Stimulated activated memory B cell treated with anti-CD40 and anti-IgM and Interleukin-4, amounts not matched to agents 10 μg/mL and 1 μg/mL and 100 μg/mL, for 72 hours (primary cell): Measurements from ENCODE around the gene BFAR.

Experiments used
- ATAC-seq: fragments of 150-1000 bp; cut with Tn5 transposase; 2 replicates; pipeline ENCODE4 v1.10.0; 2021
- H3K27ac Mint-ChIP-seq: one replicate; pipeline ENCODE4 v1.8.0; 2022; ENCODE audit warnings: mild to moderate bottlenecking, mixed read lengths
- H3K27me3 Mint-ChIP-seq: one replicate; pipeline ENCODE4 v1.8.0; 2022; ENCODE audit warnings: mixed read lengths
- H3K36me3 Mint-ChIP-seq: one replicate; pipeline ENCODE4 v1.8.0; 2022; ENCODE audit warnings: mixed read lengths
- H3K4me1 Mint-ChIP-seq: one replicate; pipeline ENCODE4 v1.8.0; 2022; ENCODE audit warnings: mixed read lengths
- H3K4me3 Mint-ChIP-seq: one replicate; pipeline ENCODE4 v1.8.0; 2022; ENCODE audit warnings: mild to moderate bottlenecking, moderate library complexity, mixed read lengths
- H3K9me3 Mint-ChIP-seq: one replicate; pipeline ENCODE4 v1.8.0; 2022; ENCODE audit warnings: mixed read lengths

Gene BFAR, protein sequence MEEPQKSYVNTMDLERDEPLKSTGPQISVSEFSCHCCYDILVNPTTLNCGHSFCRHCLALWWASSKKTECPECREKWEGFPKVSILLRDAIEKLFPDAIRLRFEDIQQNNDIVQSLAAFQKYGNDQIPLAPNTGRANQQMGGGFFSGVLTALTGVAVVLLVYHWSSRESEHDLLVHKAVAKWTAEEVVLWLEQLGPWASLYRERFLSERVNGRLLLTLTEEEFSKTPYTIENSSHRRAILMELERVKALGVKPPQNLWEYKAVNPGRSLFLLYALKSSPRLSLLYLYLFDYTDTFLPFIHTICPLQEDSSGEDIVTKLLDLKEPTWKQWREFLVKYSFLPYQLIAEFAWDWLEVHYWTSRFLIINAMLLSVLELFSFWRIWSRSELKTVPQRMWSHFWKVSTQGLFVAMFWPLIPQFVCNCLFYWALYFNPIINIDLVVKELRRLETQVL

DNA sequence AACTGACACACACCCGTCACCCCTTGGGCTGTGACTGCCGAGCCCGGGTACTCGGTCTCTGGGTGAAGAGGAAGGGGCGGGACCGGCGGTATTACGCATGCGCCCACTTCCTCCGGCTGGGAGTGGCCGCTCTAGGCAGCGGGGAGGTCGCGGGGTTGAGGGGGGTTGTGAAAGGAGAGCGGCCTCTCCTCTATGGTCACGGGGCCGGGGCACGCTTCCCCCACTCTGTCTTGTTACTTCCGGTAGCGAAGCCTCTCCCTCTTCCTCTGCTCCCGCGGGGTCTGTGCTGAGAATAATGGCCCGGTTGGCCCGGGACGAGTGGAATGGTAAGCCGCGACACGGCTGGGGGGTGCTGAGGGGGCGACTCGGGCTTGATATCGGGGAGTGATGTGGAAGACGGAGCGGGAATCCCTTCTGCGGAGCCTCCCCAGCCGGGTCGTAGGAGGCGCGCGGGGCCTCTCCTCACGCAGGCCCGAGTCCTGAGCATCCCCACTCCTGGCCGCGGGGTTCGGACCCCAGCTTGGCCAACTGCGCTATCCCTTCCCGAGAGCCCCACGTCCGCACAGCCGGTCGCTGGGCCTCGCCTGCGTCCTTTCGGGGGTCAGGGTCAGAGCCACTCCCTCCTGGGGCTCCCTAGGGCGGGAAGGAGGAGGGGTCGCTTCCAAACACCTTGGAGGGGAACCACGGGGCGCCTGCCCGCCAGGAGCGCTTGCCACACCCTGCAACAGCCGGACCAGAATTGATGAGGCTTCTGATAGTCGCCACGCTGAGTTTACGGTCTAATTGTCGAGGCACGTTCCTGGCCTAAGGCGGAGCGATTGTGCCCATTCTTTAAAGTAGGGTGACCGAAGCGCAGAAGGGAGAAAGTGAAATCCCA, at the start of gene BFAR:
Gene BFAR (plus strand): TSS at position 259 of the 877 bp plus-strand sequence. CDS start 11,396 bp downstream, outside the sequence.
- peak; percentile 93 for ATAC-seq
- Mint-ChIP-seq H3K27me3 (no peaks in the 10 kb centered on the region), H3K4me1 (peaks cover 57% of the 10 kb centered on the region), H3K4me3 (peak within 1 kb of the TSS; percentile 98), H3K9me3 (peaks cover 3% of the 10 kb centered on the region), H3K27ac (peak within 1 kb of the TSS; percentile 89), H3K36me3 (peaks cover 5% of the 10 kb centered on the region)

DNA sequence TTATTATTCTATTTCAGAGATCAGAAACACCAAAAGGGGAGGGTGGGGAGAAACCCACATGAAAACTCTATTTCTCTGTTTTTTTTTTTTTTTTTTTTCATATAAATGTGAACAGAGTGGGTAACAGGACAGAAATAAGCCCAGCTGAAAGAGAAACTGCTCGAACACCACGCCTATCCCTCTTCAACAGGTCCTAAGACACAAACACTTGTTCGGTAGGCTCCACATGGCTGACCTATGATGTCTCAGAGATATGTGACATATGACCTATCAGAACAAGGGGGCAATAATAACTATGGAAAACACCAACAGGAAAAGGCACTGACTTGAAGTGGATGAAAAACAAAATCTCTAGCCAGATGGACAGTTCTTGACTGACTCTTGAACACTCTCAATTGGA, 47.5 kb upstream of the BFAR start:
- Mint-ChIP-seq H3K27ac (no peak overlapping the region), H3K9me3 (no peaks in the 10 kb centered on the region), H3K27me3 (no peaks in the 10 kb centered on the region), H3K36me3 (peaks cover 55% of the 10 kb centered on the region), H3K4me3 (no peak overlapping the region), H3K4me1 (peaks cover 10% of the 10 kb centered on the region)
- no peak for ATAC-seq

DNA sequence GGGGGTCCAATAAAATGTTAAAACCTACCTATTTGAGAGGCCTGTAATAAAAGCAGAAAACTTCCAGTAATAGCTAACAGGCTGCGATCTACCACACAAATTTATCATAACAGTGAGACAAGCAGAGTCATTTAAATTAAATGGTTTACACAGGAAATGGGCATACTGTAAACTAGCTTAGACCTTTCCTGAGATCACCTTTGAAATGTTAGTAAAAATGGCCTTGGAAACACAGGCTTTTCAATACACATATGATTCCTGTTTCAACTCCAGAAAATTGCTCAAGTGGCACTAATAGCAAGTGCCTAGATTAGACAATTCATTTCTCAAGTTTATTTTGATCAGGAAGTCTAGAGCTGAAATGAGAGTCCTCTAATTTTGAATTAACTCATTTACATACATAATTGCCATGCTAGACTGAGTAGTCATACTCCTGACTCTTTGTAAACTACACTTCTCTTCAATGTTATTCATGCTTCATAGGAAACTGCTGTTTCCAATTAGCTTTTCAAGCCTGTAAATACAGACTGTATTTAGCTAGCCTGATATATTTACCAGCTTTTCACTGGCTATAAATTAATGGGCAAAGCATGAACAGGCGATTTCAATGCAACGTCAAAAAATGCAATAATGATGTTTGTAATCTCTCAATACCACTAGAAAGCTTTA, 46.0 kb upstream of the BFAR start:
- no peak overlapping the region for H3K4me3 Mint-ChIP-seq
- H3K27me3 Mint-ChIP-seq = no peaks in the 10 kb centered on the region
- peaks cover 53% of the 10 kb centered on the region for H3K36me3 Mint-ChIP-seq
- no peaks in the 10 kb centered on the region for H3K9me3 Mint-ChIP-seq
- H3K27ac Mint-ChIP-seq = peak overlapping the region; percentile 17
- H3K4me1 Mint-ChIP-seq = peaks cover 10% of the 10 kb centered on the region
- ATAC-seq = no peak

DNA sequence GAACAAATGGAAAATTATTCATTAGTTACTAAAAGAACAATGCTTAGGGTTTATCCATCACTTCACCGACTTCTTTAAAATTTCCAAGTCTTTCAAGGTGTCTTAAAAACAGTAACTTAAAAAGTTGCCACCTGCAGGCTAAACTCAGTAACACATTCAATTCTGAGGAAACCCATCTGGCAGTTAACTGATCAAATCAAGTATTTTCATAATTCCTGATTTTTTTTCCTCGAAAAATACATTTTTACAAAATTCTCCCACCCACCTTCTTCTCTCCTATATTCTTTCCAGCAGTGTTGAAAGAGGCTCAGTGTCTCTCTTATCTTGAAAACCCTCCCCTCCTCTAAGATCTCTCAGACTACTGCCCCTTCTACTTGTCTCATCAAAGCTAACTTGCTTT, 32.6 kb upstream of the BFAR start:
- Mint-ChIP-seq H3K9me3 (no peaks in the 10 kb centered on the region), H3K27ac (no peak overlapping the region), H3K4me1 (peaks cover 25% of the 10 kb centered on the region), H3K4me3 (no peak overlapping the region), H3K36me3 (peaks cover 74% of the 10 kb centered on the region), H3K27me3 (no peaks in the 10 kb centered on the region)
- no peak for ATAC-seq

DNA sequence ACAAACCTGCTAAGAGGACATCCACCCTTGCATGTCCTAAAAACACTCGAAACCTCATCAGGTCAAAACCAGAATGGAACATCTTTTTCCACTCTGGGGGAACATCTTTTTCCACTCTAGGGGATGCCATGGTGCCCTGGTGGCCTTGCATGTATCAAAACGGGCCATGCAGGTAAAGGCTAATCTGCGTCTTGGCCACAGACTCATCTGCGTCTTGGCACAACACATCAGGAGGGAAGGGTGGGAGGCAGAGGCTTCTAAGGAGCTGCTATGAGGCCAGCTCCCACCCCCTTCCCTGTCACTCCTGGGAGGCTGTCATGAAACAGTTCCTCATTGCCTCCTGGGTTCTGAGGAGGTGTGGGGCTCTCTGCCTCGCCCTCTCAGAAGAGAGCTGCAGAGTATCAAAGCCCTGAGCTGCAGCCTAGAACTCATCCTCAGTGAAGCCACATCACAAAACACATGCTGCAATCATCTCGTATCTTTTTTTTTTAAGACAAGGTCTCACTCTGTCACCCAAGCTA, 30.2 kb upstream of the BFAR start:
- H3K36me3 Mint-ChIP-seq = peaks cover 76% of the 10 kb centered on the region
- H3K4me1 Mint-ChIP-seq = peaks cover 44% of the 10 kb centered on the region
- ATAC-seq = no peak
- no peaks in the 10 kb centered on the region for H3K27me3 Mint-ChIP-seq
- peak overlapping the region; percentile 1 for H3K4me3 Mint-ChIP-seq
- H3K27ac Mint-ChIP-seq = peak overlapping the region; percentile 11
- H3K9me3 Mint-ChIP-seq = no peaks in the 10 kb centered on the region

DNA sequence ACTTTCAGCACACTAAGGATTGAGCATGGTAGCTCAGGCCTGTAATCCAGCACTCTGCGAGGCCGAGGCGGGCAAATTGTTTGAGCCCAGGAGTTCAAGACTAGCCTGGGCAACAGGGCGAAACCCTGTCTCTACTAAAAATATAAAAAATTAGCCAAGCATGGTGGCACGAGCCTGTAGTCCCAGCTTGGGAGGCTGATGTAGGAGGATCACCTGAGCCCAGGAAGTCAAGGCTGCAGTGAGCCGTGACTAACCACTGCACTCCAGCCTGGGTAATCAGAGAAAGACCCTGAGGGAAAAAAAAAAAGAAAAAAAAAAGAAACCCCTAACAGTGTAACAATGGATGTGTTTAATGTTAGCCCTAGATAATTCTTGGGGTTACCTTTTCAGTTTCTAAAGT, 26.6 kb upstream of the BFAR start:
- Mint-ChIP-seq H3K27me3 (no peaks in the 10 kb centered on the region), H3K4me3 (peak overlapping the region; percentile 19), H3K27ac (peak overlapping the region; percentile 76), H3K9me3 (no peaks in the 10 kb centered on the region), H3K4me1 (peaks cover 62% of the 10 kb centered on the region), H3K36me3 (peaks cover 50% of the 10 kb centered on the region)
- no peak for ATAC-seq

DNA sequence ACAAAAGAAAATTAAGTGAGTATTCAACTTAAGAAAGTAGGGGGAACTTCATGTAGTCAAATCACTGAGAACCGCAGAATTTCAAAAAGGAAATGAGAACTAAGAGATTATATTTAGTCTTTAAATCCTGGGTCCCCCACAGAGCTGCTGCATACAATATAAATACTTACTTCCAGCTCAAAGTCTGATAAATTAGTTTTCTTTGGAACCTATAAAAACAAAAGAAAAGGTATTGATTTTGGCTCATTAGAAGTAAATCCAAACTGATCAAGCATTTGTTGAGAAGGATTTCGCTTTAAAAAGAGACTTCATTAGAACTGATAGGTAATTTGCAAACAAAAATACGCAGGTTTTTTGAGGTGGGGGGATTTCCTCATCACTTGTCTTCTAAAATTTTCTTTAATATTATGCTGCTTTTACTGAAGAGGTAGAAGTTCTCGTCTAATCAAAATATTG, 24.6 kb upstream of the BFAR start:
- H3K9me3 Mint-ChIP-seq = no peaks in the 10 kb centered on the region
- peak overlapping the region; percentile 64 for H3K27ac Mint-ChIP-seq
- H3K27me3 Mint-ChIP-seq = no peaks in the 10 kb centered on the region
- H3K4me1 Mint-ChIP-seq = peaks cover 54% of the 10 kb centered on the region
- peak overlapping the region; percentile 52 for H3K4me3 Mint-ChIP-seq
- H3K36me3 Mint-ChIP-seq = peaks cover 36% of the 10 kb centered on the region
- ATAC-seq = peak; percentile 83

DNA sequence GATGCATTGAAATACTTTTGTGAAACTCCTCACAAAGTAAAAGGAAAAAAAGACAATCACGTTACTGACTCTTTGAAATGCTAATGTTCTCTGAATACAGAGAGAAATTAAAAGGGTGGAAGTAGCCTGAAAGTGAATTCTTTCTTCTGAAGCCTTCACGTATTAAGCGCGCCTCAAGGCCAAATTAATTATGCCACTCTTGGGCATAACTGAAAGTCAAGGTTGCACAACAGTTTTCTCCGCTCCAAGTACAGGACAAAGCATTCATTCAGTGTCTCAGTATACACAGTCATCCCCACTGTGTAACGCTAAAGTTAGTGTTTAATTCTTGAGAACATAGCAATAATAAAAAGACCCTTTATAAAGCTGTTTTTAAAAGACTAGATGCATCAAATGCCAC, 24.1 kb upstream of the BFAR start:
- H3K27me3 Mint-ChIP-seq = no peaks in the 10 kb centered on the region
- peaks cover 34% of the 10 kb centered on the region for H3K36me3 Mint-ChIP-seq
- no peak for ATAC-seq
- H3K4me3 Mint-ChIP-seq = peak overlapping the region; percentile 52
- no peaks in the 10 kb centered on the region for H3K9me3 Mint-ChIP-seq
- peaks cover 50% of the 10 kb centered on the region for H3K4me1 Mint-ChIP-seq
- peak overlapping the region; percentile 64 for H3K27ac Mint-ChIP-seq

DNA sequence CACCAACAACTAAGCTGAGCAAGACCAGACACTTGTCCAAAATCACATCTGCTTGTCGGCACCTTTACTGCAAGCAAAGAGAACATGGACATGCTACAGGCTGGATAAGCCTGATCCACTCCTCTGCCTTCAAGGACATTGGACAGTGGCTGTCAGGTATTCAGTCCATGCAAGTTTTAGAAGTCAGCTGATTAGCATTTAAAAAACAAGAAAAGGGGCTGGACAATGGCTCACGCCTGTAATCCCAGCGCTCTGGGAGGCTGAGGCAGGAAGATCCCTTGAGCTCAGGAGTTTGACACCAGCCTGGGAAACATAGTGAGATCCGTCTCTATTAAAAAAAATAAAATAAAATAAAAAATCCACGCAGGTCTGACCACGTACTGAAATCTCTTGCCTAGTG, 23.0 kb upstream of the BFAR start:
- Mint-ChIP-seq H3K9me3 (no peaks in the 10 kb centered on the region), H3K4me1 (peaks cover 50% of the 10 kb centered on the region), H3K4me3 (no peak overlapping the region), H3K36me3 (peaks cover 38% of the 10 kb centered on the region), H3K27me3 (no peaks in the 10 kb centered on the region), H3K27ac (peak overlapping the region; percentile 64)
- no peak for ATAC-seq

DNA sequence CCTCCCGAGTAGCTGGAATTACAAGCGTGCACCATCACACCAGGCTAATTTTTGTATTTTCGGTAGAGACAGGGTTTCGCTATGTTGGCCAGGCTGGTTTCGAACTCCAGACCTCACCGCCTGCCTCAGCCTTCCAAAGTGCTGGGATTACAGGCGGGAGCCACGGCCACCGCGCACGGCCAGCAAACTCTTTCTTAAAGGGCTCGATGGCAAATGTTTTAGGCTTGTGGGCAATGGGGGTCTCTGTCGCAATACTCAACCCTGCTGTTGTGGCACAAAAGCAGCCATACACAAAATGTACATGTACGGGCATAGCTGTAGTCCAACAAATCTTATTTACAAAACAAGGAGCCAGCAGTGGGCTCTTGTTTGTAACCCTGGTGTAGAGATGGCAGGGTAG, 21.1 kb upstream of the BFAR start:
- Mint-ChIP-seq H3K4me1 (peaks cover 39% of the 10 kb centered on the region), H3K27ac (no peak overlapping the region), H3K9me3 (no peaks in the 10 kb centered on the region), H3K27me3 (no peaks in the 10 kb centered on the region), H3K36me3 (peaks cover 37% of the 10 kb centered on the region), H3K4me3 (no peak overlapping the region)
- ATAC-seq = no peak

DNA sequence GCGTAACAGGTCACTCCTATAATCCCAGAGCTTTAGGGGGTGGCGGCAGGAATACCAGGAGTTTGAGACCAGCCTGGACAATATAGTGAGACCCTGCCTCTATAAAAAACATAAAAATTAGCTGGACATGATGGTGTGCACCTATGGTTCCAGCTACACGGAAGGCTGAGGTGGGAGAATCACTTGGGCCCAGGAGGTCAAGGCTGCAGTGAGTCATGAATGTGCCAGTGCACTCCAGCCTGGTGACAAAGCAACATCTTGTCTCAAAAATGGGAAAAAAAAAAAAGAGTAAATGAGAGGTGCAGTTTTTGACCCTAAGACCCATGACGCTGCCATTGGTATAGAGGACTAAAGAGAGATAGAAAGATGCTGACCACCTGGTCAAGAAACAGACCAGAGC, 18.8 kb upstream of the BFAR start:
- Mint-ChIP-seq H3K27ac (no peak overlapping the region), H3K36me3 (peaks cover 38% of the 10 kb centered on the region), H3K4me3 (no peak overlapping the region), H3K9me3 (no peaks in the 10 kb centered on the region), H3K4me1 (peaks cover 15% of the 10 kb centered on the region), H3K27me3 (no peaks in the 10 kb centered on the region)
- ATAC-seq = no peak

DNA sequence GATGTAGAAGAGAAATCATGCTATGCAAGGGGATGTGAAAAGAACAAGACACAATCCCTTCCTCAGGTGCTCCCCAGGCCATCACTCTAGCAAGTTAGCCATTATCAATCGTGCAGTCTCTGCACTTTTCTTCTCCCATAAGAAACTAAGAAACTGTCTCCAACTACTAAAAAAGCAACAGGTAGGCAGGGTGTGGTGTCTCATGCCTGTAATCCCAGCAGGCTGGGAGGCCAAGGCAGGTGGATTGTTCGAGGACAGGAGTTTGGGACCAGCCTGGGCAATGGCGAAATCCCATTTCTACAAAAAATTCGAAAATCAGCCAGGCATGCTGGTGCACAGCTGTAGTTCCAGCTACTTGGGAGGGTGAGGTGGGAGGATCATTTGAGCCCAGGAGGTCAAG, 16.5 kb upstream of the BFAR start:
- H3K9me3 Mint-ChIP-seq = no peaks in the 10 kb centered on the region
- H3K4me3 Mint-ChIP-seq = no peak overlapping the region
- no peaks in the 10 kb centered on the region for H3K4me1 Mint-ChIP-seq
- H3K27ac Mint-ChIP-seq = no peak overlapping the region
- H3K27me3 Mint-ChIP-seq = no peaks in the 10 kb centered on the region
- peaks cover 41% of the 10 kb centered on the region for H3K36me3 Mint-ChIP-seq
- no peak for ATAC-seq

DNA sequence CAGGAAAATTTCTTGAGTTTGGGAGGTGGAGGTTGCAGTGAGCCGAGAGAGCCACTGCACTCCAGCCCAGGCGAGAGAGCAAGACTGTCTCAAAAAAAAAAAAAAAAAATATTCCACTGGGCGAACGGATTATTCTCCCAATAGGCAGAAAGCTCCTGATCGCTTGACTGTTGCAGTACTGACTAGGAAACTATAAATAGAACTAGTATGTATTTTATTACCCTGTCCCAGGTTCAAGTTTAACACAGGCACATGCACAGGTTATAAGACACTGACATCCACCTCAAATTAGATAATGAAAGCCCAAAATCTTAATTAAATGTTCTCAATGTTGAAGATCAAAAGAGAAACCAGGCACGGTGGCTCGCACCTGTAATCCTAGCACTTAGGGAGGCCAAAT, 14.2 kb upstream of the BFAR start:
- Mint-ChIP-seq H3K4me1 (peaks cover 7% of the 10 kb centered on the region), H3K36me3 (peaks cover 56% of the 10 kb centered on the region), H3K9me3 (no peaks in the 10 kb centered on the region), H3K4me3 (no peak overlapping the region), H3K27ac (no peak overlapping the region), H3K27me3 (no peaks in the 10 kb centered on the region)
- no peak for ATAC-seq

DNA sequence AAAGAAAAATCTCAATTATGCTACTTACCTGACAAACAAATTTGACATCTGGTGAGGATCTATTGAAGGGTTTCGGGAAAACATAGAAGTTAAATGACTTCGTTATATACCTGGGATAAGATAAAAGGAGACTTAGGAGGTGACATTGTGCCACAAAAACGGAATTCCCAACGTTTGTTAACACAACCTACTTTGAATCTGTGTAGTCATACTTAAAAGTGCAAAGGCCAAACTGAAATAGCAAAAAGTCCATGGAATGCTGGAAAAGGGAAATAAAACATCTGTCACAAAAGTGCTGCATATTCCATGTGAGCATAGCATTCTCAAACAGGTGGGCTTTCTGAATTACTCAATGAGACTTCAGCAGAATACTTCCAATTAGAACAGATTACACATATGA, 5.7 kb upstream of the BFAR start:
- no peak for ATAC-seq
- H3K4me3 Mint-ChIP-seq = no peak overlapping the region
- no peaks in the 10 kb centered on the region for H3K27me3 Mint-ChIP-seq
- H3K4me1 Mint-ChIP-seq = peaks cover 35% of the 10 kb centered on the region
- H3K27ac Mint-ChIP-seq = no peak overlapping the region
- peaks cover 3% of the 10 kb centered on the region for H3K9me3 Mint-ChIP-seq
- H3K36me3 Mint-ChIP-seq = peaks cover 38% of the 10 kb centered on the region
